HepG2 (cell line): ENCODE measurements around the gene SH3PXD2A.

Source experiments
- DPF2 ChIP-seq: sonication (generic); formaldehyde crosslinking; IDR thresholded peaks from 2 replicates; pipeline ENCODE4 v1.4.0; 2020; ENCODE audit warnings: mild to moderate bottlenecking, low read depth, missing genetic modification reagents, borderline replicate concordance
- TF ChIP-seq, protein P1 (sequence below): sonication (generic); formaldehyde crosslinking; IDR thresholded peaks from 2 replicates; pipeline ENCODE4 v1.5.0; 2020; ENCODE audit warnings: mild to moderate bottlenecking, missing genetic modification reagents, moderate library complexity

GRCh38 chr10:103725242-103725641 is 130.1 kb downstream of the SH3PXD2A start:
- TF ChIP-seq, protein P1, sequence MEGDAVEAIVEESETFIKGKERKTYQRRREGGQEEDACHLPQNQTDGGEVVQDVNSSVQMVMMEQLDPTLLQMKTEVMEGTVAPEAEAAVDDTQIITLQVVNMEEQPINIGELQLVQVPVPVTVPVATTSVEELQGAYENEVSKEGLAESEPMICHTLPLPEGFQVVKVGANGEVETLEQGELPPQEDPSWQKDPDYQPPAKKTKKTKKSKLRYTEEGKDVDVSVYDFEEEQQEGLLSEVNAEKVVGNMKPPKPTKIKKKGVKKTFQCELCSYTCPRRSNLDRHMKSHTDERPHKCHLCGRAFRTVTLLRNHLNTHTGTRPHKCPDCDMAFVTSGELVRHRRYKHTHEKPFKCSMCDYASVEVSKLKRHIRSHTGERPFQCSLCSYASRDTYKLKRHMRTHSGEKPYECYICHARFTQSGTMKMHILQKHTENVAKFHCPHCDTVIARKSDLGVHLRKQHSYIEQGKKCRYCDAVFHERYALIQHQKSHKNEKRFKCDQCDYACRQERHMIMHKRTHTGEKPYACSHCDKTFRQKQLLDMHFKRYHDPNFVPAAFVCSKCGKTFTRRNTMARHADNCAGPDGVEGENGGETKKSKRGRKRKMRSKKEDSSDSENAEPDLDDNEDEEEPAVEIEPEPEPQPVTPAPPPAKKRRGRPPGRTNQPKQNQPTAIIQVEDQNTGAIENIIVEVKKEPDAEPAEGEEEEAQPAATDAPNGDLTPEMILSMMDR (CRISPR knock-in tag): no peak
- TF ChIP-seq DPF2 (CRISPR knock-in tag): no peak
